GM18498 (cell line): ENCODE results near the gene CKAP4.
"Not testable (repeated sequence)": the region's sequence is repeated elsewhere in the genome, so short reads cannot be mapped to it uniquely, and the experiment has no call there.

Source experiments
- ATAC-seq: cut with Tn5 transposase; IDR thresholded peaks from one replicate; pipeline ENCODE4 v1.9.1; 2021; ENCODE audit warnings: mild to moderate bottlenecking, moderate library complexity; ENCODE audit not compliant: unreplicated experiment

CKAP4 gene, protein sequence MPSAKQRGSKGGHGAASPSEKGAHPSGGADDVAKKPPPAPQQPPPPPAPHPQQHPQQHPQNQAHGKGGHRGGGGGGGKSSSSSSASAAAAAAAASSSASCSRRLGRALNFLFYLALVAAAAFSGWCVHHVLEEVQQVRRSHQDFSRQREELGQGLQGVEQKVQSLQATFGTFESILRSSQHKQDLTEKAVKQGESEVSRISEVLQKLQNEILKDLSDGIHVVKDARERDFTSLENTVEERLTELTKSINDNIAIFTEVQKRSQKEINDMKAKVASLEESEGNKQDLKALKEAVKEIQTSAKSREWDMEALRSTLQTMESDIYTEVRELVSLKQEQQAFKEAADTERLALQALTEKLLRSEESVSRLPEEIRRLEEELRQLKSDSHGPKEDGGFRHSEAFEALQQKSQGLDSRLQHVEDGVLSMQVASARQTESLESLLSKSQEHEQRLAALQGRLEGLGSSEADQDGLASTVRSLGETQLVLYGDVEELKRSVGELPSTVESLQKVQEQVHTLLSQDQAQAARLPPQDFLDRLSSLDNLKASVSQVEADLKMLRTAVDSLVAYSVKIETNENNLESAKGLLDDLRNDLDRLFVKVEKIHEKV

GRCh38 chr12:106247674-106248311 is at the start of gene CKAP4:
Gene CKAP4, minus strand, starts transcription at chr12:106248020. Its CDS starts 169 bp downstream, at chr12:106247851.
- peak; percentile 71 for ATAC-seq

DNA sequence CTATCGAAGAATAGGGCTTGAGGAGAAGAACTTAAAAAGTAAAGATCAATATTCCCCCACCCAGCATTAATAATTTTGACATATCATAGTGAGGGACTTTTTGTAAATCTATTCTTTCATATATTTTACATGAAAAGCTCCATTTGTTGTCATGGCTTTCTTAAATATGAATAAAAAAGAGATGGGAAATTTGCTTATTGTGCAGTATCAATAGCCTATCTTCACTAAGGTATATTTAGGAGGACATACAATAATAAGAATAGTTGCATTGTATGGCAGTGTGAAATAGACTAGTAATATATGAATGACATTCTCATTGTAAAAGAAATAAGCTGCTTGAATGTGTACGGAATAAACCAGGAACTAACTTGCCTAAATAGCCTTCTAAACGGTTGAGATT is 49.3 kb upstream of the CKAP4 start:
- no peak for ATAC-seq

GRCh38 chr12:106296179-106296877 is 48.5 kb upstream of the CKAP4 start:
- no peak for ATAC-seq

DNA sequence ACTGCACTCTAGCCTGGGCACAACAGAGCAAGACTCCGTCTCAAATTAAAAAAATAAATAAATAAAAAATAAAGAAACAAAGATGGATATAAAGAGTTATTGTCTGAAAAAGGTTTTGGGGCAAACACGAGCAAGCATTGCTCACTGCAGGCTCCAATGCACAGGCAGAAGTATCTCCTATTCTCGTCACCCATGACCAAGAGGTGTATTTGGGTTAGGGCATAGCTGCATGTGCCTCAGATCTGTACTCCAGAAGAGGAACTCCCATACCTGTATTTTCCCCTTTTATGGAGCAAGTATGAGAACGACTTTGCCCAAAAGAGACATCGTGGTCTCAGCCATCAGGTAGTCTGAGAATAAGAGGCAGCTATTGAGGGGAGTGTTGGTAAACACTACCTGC is 44.5 kb upstream of the CKAP4 start:
- ATAC-seq: no peak

DNA sequence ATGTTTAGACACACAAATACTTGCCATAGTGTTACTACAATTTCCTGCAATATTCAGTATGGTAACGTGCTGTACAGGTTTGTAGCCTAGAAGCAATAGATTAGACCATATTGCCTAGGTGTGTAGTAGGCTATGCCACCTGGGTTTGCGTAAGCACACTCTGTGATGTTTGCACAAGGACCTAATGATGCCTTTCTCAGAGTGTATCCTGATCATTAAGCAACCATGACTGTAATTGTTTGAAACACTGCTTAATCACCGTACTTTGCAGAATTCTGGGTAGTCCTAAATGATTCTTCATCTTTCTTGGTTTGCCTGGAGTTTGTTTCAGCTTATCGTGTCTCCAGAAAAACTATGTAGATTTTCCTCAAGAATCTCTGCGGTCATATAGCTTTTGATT is 43.5 kb upstream of the CKAP4 start:
- ATAC-seq: no peak

DNA sequence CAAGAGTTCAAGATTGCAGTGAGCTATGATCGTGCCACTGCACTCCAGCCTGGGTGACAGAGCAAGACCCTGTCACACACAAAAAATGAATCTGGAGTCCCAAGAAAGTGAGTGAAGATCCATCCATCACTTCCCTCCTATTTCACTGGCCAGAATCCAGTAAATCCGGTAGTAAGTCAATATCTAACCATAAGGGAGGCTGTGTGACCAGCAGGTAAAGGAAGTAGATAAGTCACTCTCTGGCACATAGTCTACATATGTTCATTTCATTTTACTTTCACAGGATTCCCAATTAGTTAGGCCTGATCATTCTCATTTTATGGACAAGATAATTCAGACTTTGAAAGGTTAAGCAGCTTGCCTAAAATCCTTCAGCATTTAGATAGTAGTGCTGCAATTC is 42.8 kb upstream of the CKAP4 start:
- no peak for ATAC-seq

- no peak for ATAC-seq
Observed at GRCh38 chr12:106289196-106289681, 41.4 kb upstream of the CKAP4 start.

DNA sequence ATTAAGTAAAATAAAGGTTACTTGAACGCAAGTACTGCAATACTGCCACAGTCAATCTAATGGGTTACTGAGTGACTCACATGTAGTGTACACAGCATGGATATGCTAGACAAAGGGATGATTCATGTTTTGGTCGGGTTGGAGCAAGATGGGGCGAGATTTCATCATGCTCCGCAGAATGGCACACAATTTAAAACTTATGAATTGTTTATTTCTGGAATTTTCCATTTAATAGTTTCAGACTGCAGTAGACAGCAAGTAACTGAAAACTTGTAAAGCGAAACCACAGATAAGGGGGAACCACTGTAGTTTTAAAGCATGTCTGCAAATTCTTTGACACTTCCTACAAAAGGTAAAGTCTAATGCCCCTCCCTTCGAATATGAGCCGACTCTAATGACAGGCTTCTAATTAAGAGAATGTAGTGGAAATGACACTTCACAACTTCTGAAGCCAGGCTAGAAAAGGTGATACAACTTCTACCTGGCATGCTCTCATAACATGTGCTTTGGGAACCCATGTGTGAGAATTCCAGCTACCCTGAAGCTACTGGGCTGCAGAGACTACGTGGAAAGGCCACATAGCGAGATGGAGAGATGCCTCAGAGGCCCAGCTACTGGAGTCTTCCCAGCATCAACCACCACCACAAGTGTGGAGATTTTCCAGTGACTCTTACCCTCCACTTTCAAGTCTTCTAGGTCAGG is 40.8 kb upstream of the CKAP4 start:
- no peak for ATAC-seq

GRCh38 chr12:106288101-106288493 is 40.3 kb upstream of the CKAP4 start:
- no peak for ATAC-seq

- no peak for ATAC-seq
Observed at GRCh38 chr12:106287364-106287763, 39.5 kb upstream of the CKAP4 start.

DNA sequence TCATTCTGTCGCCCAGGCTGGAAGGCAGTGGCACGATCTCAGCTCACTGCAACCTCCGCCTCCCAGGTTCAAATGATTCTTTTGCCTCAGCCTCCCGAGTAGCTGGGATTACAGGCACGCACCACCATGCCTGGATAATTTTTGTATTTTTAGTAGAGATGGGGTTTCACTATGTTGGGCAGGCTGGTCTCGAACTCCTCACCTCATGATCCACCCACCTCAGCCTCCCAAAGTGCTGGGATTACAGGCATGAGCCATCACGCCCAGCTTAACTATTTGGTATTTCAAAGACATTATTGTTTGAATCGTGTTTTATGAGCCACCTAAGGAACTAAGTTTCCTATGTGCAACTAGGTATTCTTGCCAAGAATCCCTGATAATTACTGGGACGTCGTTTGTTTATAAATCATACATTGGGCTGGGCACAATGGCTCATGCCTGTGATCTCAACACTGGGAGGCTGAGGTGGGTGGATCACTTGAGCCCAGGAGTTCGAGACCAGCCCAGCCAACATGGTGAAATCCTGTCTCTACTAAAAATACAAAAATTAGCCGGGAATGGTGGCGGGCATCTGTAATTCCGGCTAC is 38.8 kb upstream of the CKAP4 start:
- ATAC-seq: not testable (repeated sequence)

GRCh38 chr12:106285982-106286381 is 38.2 kb upstream of the CKAP4 start:
- ATAC-seq: no peak

DNA sequence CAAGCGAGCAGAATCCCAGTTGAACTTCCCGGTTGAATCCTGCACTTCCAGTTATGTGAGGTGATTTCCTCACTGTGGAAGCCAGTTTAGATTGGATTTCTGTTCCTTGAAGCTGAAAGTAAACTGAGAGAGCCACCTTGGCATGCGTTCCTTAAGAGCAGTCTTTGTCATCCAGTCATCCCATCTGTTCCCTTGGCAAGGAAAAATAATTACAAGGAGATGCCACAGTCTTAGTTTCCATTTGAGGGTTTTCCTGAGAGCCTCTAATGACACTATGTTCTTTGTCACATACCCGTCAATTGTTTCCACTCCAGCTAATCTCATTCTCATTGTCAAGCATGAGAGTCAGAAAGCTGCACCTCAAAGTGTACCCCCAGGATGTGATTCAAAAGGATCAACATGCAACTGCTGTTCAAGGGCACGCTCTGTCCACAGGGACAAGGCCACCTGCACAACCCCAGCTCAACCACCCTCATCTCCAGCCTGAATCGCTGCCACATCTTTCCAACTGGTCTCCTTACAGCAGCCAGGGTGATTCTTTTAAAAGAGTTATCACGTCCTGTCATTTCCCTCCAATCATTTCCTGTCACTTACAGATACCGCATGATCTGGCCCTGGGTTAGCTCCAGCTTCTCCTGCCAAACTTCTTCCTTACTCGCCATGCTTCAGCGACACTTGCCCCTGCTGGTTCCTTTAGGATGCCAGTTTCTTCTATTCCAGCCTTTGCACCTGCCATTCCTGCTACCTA is 36.7 kb upstream of the CKAP4 start:
- no peak for ATAC-seq

DNA sequence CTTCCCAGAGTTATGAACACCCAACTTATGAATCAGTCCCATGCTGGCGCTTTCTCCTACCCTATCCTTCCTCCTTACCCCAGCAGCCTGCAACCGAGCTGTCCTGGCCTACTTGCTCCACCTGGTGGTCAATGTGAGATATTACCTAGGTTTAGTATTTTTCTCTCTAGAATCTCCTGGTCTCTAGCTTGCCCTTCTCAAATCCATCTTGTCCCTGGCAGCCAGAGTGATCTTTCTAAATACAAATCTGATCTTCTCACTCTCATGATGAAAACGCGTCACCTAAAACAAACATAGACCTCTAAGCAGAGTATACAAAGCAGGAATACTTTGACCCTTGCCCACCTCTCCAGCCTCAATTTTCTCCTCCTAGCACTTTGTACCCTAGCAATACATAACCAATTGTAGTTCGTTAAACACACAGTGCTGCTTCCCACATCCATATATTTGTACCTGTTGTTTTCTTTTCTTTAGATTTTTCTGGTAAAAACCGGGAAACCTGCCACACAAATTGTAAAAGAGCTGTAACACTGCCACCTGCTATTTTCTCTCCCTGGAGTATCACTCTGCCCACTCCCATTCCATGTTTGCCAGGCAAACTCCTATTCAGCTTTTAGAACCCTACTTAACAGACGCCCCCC is 34.8 kb upstream of the CKAP4 start:
- no peak for ATAC-seq

DNA sequence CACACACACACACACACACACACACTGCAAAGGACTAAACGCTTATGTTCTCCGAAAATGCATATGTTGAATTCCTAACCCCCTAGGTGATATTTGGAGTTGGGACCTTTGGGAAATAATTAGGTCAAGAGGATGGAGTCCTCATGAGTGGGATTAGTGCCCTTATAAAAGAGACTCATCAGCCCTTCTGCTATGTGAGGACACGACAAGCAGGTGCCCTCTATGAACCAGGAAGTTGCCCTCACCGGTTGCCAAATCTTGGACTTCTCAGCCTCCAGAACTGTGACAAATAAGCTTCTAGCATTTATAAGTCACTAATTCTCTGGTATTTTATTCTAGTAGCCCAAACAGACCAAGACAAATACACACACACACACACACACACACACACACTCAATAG is 34.0 kb upstream of the CKAP4 start:
- ATAC-seq: no peak

- ATAC-seq: no peak
Observed at GRCh38 chr12:106281056-106281782, 33.4 kb upstream of the CKAP4 start.

- no peak for ATAC-seq
Observed at GRCh38 chr12:106280106-106280505, 32.3 kb upstream of the CKAP4 start.

DNA sequence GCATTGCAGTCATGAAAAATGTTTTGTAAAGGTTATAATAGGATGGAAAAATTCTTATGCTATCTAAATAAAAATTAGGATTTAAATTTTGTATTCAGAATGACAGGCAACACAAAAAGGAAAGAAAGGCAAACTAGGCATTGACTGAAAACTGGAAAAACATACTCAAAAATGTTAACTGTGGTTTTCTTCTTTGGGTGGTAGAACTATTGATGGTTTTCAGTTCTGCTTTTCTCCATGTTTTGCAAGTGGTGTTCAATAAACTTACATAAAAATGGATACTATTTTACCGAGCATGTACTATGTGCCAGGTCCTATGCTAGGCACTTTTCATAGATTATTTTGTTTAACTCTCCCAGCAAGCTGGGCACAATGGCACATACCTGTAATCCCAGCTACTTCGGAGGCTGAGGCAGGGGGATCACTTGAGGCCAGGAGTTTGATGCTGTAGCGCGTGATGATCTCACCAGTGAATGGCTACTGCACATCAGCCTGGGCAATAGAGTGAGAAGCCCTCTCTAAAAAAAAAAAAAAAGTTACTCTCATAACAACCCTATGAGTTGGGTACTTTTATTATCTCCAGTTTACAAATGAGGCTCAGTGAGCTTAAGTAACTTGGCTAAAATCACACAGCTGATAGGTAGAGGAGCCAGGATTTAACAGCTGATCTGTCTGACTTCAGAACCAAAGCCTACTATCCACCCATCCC is 28.4 kb upstream of the CKAP4 start:
- peak; percentile 81 for ATAC-seq
